ENCODE results near the gene KAZN.
A peak's percentile ranks its signal among the peaks of the same experiment; 100 is the strongest.

The KAZN gene

DNA sequence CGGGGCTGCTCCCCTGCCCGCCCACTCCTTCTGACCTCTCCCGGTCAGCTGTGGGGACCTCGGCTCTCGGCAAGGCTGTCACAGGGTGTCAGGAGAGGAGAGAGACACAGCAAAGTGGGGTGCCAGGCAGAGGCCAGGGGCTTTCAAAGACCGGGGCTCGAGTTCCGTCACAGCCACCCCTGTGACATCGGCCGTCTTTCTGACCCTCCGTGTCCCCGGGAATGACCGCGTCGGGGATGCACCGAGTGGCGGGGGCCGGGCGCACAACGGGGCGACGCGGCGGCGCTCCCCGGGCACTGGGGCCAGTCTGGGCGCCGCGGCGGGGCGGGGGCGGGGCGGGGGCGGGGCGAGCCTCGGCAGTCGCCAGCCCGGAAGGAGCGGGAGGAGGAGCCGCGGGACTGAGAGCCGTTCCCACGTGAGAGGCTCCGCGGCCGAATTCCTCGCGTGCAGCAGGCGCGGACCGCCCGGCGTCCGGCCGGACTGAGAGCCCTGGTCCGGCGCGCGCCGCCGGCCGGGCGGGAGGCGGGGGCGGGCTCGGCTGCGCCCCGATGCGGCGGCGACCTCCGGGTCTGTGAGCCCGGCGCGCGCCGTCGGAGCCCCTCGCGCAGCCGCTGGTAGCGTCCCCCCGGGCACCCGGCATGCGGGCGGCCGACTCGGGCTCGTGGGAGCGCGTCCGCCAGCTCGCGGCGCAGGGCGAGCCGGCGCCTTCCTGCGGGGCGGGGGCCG, 325.4 kb downstream of the KAZN start:
- no peak overlapping the region for H3K27ac ChIP-seq
- no peaks in the 10 kb centered on the region for H3K36me3 ChIP-seq
- H3K27me3 ChIP-seq, result peaks cover 96% of the 10 kb centered on the region
- TF ChIP-seq CTCF (IDR thresholded peaks at IDR 0.05), result no peak
- peaks cover 6 to 53% of the 10 kb centered on the region in 2 experiments for H3K4me1 ChIP-seq (ENCODE audit: control insufficient read depth in 1 of 2, insufficient read depth in 1 of 2, low read depth in 1 of 2, low read length in 1 of 2)
- H3K4me3 ChIP-seq (ENCODE audit: low read depth in 1 of 2, low read length in 1 of 2), result peak overlapping the region in 1 of 2 experiments; percentile 74
- H3K9me3 ChIP-seq, result no peaks in the 10 kb centered on the region

DNA sequence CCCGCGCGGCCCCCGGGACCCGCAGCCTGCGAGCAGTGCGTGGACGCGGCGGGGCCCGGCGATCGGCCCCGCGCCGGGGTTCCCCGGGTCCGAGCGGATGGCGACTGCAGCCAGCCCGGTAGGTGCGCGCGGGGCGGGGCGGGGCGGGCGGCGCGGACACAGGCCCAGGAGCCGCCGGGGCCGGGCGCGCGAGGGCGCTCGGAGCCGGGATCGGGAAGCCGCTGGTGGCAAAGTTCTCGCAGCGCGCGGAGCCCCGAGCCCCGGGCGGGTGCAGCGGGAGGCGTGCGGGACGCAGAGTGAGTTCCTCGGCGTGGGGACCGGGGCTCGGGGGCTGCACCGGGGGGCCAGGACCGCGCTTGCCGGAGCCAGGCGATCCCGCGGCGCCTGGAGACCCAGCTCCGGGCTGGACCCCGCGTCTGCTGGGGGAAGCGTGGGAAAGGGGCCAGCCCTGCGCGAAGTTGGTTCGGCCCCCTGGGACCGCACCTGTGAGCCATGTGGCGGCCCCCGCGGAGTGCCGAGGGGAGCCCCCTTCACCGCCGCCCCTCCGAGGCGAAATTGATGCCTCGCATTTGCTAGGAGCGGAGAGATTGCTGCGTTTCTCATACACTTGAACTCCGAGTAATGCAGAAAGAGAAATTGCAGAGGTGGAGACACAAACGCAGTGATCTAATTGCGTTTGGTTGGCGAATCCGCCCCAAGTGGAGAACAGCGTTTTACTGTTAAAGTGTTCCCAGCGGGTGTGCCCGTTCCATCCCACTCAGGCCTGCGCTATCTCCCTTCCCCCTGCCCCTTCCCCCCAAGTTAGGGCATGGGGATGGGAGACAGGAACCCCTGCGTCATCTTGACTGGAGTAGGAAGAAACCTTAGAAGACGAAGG, 326.2 kb downstream of the KAZN start:
- Histone ChIP-seq H3K4me1 (ENCODE audit: control insufficient read depth in 1 of 2, insufficient read depth in 1 of 2, low read depth in 1 of 2, low read length in 1 of 2) (peaks cover 6 to 45% of the 10 kb centered on the region in 2 experiments), H3K27me3 (peaks cover 96% of the 10 kb centered on the region), H3K36me3 (no peaks in the 10 kb centered on the region), H3K27ac (peak overlapping the region; percentile 57), H3K9me3 (no peaks in the 10 kb centered on the region), H3K4me3 (ENCODE audit: low read depth in 1 of 2, low read length in 1 of 2) (peak overlapping the region; percentile 54 to 74)
- no peak for TF ChIP-seq CTCF (IDR thresholded peaks at IDR 0.05)

- no peak overlapping the region for H3K27ac ChIP-seq
These were observed 327.1 kb downstream of the KAZN start for GRCh38 chr1:14925336-14926136.

GRCh38 chr1:14926229-14926628, 327.7 kb downstream of the KAZN start:
- Histone ChIP-seq H3K4me3 (ENCODE audit: low read depth in 1 of 2, low read length in 1 of 2) (peak overlapping the region in 1 of 2 experiments; percentile 74), H3K36me3 (no peaks in the 10 kb centered on the region), H3K9me3 (no peaks in the 10 kb centered on the region), H3K27ac (no peak overlapping the region), H3K4me1 (ENCODE audit: control insufficient read depth in 1 of 2, insufficient read depth in 1 of 2, low read depth in 1 of 2, low read length in 1 of 2) (peaks cover 6 to 40% of the 10 kb centered on the region in 2 experiments), H3K27me3 (peaks cover 83% of the 10 kb centered on the region)
- TF ChIP-seq CTCF (IDR thresholded peaks at IDR 0.05), result no peak

More at GRCh38 chr1:14925336-14926136, 327.1 kb downstream of the KAZN start:
- Histone ChIP-seq H3K9me3 (no peaks in the 10 kb centered on the region), H3K27me3 (peaks cover 90% of the 10 kb centered on the region), H3K4me1 (ENCODE audit: control insufficient read depth in 1 of 2, insufficient read depth in 1 of 2, low read depth in 1 of 2, low read length in 1 of 2) (peaks cover 6 to 40% of the 10 kb centered on the region in 2 experiments), H3K4me3 (ENCODE audit: low read depth in 1 of 2, low read length in 1 of 2) (peak overlapping the region; percentile 54 to 74), H3K36me3 (no peaks in the 10 kb centered on the region)
- TF ChIP-seq CTCF (IDR thresholded peaks at IDR 0.05), result no peak
